ENCODE data around the gene UBE2G1.

Gene UBE2G1

DNA sequence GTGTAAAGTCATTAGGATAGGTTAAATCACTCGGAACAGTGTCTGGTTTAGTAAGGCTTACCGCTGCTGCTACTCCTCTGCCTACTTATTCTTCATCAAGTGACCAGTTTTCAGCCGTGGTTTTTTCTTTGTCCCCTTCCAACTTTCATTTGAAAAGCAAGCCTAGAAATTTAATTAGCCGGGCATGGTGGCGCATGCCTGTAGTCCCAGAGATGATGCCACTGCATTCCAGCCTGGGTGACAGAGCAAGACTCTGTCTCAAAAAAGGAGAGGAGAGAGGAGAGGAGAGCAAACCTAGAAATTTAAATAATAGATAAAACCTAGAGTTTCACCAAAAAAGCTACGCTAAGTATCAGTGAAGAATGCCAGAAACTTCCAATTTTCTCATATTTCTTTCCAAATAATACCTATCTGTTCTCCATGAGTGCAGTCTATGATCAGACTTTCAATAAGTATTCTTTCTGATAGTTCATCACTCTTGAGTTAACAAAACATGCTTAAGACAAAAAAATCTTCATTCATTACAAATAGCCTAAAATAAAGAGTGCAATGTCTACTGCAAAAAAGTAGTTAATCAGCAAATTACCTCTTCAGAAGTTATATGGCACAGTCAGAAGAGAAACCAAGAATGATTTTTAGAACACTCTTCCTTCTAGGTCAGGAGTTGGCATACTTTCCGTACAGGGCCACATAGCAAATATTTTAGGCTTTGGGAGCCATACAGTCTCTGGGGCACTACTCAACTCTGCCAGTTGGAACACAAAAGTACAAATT is 117.8 kb downstream of the UBE2G1 start:
- DNase-seq (ENCODE audit: low read depth in 2 of 2) = no peak

DNA sequence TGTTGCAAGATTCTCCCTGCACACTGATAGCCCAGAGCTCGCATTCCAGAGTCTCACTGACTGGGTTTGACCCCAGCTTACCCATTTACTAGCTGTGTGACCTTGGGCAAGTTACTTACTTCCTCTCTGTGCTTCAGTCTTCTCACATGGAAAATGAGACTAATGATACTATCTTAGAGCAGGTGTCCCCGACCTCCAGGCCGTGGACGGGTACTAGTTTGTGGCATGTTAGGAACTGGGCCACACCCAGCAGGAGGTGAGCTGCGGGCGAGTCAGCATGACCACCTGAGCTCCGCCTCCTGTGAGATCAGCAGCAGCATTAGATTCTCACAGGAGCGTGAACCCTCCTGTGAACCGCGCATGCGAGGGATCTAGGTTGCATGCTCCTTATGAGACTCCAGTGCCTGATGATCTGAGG is 118.5 kb downstream of the UBE2G1 start:
- DNase-seq (ENCODE audit: low read depth in 2 of 2) = no peak

DNA sequence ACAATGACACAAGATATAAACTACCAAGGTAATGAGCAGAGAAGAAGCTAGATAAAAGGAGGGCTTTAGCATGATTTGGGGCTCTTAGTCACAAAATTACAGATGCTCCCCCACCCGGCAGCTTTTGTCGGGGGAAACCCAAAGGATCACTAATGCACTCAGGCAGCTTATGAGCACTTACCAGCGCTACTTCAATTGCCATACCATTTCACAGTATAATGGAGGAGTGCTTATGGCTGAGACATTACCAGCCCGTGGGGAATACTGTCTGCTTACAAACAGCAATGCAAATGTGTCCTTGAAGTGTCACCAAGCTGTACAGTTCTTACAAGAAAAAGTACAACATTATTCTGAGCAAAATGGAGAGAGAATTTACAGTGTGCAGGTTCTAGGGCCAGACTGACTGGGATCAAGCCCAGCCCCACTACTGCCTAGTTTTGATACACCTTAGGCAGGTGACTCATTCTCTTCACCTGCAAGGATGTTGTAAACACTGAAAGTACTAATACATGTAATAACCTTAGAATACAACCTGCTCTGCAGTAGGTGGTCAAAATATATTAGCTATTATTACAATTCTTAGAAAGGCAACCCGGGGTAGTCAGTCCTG is 119.0 kb downstream of the UBE2G1 start:
- DNase-seq (ENCODE audit: low read depth in 2 of 2) = no peak

DNA sequence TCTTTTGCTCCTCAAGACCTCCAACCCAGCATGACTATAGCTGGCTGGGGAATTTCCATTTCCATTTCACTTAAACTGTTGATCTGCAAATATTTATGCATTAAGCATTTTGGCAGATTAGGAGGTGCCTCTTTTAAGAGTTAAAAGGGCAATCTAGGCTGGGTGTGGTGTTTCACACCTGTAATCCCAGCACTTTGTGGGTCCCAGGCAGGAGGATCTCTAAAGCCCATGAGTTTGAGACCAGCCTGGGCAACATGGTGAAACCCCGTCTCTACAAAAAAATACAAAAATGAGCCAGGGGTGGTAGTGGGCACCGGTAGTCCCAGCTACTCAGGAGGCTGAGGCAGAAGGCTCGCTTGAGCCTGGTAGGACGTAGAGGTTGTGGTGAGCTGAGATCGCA is 119.8 kb downstream of the UBE2G1 start:
- DNase-seq (ENCODE audit: low read depth in 2 of 2) = no peak

DNA sequence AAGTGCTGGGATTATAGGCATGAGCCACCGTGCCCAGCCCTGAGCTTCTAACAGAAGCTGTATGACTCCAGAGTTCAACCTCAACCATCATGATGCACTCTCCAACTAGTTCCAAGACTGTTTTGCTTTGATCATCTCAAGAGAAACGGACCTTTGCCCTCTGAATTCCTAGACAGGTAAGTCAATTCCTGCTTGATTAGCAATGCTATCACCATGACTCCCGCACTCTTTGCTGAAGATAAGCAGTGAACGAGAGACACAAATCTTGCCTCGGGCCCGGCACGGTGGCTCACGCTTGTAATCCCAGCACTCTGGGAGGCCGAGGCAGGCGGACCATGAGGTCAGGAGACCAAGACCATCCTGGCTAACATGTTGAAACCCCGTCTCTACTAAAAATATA is 124.9 kb downstream of the UBE2G1 start:
- no peak for DNase-seq (ENCODE audit: low read depth in 2 of 2)

DNA sequence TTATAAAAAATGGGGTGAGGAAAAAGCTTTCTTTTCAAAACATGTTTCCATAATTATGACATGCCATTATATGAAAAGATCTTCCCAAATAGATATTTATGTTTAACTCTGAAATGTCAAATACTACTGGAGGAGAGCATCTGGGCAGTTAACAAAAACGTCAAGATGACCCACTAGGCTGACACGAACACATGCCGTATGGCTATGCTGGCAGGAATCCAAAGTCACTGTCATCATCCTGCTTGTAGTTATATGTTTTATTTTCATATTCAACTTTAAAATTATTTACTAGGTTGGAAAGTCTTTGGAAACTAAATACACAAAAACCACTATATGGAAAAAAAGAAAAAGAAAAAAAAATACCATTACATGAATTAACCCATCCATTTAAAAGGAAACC is 130.0 kb downstream of the UBE2G1 start:
- DNase-seq (ENCODE audit: low read depth in 2 of 2) = no peak

DNA sequence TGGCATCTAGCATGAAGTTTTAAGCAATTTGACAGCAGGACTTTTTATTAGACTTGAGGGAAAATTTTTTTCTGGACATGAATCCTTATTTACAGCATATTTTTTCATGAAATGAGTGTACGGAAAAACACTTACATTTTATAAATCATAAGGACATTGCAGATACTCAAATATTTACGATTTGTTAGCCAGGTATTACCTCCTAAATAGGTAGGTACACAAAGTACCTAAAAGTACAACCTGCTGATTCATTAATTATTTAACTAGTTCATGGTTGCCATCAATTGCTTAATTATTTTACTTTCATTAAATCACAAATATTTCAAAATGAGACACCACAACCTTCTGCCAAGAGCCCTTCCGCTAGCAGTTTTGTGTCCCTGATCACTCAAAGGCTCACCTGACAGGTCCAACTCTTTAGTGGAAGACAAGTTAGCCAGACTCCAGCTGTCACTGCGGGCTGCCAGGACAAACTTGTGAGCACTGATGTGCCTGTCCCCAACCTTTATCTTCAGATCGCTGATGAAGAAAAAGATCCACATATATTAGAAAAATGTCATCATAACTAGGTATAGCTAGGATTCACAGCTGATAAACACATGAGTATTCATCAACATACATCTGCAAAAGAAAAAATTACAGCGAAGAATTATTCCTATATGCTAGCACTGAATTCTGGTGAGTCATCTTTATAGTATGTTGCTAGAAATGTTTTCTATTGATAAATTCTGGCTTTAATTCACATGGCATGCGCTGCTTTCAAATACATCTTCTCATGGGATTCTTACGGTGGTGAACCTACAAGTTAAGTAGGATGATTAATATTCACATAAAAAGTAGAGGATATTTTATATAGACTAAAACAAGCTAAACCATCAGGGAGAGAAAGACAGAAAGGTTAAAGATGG is 130.8 kb downstream of the UBE2G1 start:
- DNase-seq (ENCODE audit: low read depth in 2 of 2) = no peak

DNA sequence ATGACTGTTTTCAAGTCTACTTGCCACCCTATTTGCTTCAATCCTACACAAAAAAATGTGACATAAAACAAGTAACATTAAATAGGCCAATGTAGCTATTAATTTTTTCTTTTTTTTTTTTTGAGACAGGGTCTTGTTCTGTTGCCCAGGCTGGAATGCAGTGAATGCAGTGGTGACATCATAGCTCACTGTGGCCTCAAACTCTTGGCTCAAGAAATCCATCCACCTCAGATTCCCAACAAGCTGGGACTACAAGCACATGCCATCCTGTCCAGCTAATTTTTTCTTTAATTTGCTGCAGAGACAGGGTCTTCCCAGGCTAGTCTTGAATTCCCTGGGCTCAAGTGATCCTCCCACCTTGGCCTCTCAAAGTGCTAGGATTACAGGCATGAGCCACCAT is 132.1 kb downstream of the UBE2G1 start:
- DNase-seq (ENCODE audit: low read depth in 2 of 2) = no peak

DNA sequence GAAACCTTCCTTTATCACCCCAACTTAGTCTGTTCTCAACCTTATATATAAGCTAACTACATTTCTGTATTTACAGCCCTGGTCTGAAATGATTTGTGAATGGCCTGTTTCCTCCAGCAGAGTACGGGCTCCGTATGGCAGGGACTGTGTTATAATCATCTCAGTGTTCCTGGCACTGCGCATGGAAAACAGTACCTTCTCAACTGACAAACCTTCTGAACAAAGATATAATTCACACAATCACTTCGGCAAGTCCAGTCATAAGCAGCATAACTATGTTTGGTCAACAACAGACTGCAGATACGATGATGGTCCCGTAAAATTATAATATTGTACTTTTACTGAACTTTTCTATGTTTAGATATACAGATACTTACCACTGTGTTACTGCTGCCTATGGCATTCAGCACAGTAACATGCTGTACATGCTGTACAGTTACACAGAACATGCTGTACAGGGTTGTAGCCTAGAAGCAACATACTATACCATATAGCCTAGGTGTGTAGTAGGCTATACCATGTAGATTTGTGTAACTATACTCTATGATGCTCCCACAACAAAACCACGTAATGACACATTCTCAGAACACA is 132.7 kb downstream of the UBE2G1 start:
- DNase-seq (ENCODE audit: low read depth in 2 of 2) = no peak

DNA sequence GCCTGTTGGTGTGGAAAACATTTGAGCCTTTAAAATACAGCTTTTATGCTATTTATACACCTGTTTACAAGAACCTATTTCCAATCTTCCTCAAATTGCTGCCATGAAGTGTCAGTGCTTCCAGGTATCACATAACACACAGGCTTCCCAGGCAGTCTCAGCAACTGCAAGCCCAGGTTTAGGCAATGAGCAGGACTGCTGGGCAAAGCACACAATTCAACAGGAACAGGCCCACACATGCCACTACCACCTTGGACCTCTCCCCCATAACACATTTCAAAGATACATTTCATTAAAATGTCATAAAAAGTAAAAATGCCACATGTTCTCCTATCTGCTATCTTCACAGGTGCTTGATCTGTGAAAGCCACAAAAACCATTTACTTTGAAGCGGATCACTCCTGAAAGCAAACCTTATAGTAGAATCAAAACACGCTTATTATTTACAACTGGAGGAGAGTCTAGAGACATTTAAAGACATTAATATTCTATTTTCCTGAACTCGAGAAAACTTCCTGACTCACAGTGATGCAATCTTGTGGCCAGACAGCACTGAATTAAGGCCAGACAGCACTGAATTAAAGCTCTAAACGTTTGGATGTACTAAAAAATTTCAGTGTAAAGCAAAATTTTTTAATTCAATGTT is 134.2 kb downstream of the UBE2G1 start:
- no peak for DNase-seq (ENCODE audit: low read depth in 2 of 2)

DNA sequence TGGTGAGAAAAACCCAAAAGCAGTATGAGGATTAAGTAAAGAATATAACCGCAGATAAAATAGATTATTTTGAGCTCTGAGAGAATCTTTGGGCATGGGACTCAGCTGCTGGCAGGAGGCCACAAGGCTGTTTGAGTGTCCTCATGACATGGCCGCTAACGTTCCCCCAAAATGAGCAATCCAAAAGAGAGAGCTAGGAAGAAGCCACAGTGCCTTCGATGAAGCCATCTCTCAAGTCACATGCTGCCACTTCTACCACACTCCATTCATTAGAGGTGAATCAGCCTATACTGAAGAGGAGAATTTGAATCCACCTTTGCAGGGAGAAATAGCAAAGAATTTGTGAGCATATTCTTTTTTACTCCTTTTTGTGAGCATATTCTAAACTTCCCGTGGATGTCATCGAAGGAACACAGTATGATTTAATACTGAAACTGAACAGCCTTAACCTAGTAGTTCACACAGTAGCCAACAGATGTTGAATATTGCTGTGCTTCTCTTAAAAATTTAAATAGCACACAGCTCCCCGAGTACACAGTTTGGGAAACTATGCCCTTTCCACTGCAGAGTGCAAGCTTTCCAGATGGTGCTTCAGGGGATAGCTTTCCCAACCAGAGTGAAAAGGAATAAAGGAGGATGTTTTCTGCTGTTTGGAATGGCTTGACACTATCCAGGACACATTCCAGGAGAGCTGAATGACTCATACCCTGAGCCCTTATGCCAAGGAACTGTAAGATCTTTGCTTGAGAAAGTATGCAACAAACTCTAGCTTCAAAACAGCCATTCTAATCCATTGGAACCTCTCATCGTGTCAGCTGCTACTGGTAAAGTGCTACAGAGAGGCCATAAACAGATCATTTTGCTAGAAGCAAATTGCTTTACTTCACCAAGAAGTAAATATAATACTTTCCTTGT is 136.6 kb downstream of the UBE2G1 start:
- no peak for DNase-seq (ENCODE audit: low read depth in 2 of 2)

DNA sequence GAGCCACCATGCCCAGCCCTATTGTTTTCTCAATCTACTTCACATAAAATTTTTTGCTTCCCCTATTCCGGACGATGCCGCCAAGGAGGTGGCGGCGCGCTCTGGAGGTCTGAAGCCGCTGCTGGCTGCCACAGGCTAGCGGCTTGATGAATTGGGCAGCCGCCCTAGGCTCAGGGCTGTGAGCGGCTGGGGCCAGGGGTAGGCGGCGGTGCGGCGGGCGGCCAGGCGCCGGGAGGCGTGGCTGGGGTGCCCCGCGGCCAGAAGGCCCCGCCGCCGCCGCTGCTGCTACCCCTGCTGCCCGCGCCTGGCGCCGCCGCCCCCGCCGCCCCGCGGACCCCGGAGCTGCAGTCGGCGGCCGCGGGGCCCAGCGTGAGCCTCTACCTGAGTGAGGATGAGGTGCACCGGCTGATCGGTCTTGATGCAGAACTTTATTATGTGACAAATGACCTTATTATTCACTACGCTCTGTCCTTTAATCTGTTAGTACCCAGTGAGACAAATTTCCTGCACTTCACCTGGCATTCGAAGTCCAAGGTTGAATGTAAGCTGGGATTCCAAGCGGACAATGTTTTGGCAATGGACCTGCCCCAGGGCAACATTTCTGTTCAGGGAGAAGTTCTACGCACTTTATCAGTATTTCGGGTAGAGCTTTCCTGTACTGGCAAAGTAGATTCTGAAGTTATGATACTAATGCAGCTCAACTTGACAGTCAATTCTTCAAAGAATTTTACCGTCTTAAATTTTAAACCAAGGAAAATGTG is 144.4 kb downstream of the UBE2G1 start:
- DNase-seq (ENCODE audit: low read depth in 2 of 2) = no peak

DNA sequence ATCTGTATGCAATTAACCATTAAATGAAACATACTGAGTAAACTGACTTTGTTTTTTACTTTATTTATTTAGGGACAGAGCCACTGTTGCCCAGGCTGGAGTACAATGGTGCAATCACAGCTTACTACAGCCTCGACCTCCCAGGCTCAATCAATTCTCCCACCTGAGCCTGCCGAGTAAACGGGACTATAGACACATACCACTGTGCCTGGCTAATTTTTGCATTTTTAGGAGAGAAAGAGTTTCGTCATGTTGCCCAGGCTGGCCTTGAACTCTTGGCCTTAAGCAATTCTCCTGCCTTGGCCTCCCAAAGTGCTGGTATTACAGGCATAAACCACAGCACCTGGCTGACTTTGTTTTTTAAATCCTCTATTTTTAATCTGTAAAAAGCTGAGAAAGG is 145.3 kb downstream of the UBE2G1 start:
- DNase-seq (ENCODE audit: low read depth in 2 of 2) = no peak

DNA sequence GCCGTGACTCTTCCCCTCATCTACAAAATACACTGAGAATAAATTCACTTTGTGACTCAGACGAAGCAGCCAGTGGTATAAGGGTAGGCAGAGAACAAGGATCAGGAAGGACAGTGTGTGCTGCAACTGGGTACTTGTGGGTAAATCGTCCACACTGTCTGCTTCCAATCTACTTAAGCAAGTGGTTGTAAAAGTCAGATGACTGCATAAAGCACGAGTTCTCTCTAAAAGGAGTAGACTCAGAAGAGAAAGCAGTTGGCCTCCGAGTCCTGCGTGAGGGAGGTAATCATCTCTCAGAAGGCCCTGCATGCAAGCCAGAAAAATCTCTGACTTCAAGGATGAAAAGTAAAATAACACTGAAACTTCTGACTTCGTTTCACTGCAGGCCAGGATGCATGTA is 145.8 kb downstream of the UBE2G1 start:
- no peak for DNase-seq (ENCODE audit: low read depth in 2 of 2)

Data from stimulated activated CD4-positive, alpha-beta T cell treated with anti-CD3 and anti-CD28 coated beads, Interleukin-4, amount 100 ng/mL, for 48 hours (primary cell).